K562 (cell line): ENCODE data around the gene MXRA7. TPM values are rescaled to one million over a fixed set of nuclear protein-coding genes. Genes with fewer than 3 reads are reported as not detected.
A peak's percentile ranks its signal among the peaks of the same experiment; 100 is the strongest.

Source experiments
- BCL6 ChIP-seq: fragments of 250-450 bp; sonication (Bioruptor Pico); IDR thresholded peaks from 2 replicates; pipeline ENCODE4 v1.4.0; 2020
- EWSR1 ChIP-seq: fragments of 450-650 bp; IDR thresholded peaks from 2 replicates; pipeline ENCODE4 v1.6.1; 2018; ENCODE audit warnings: borderline replicate concordance, mild to moderate bottlenecking, low read depth, moderate library complexity; ENCODE audit not compliant: partially characterized antibody
- MCM2 ChIP-seq: fragments of 450-650 bp; IDR thresholded peaks from 2 replicates; pipeline ENCODE4 v1.6.1; 2017; ENCODE audit warnings: low read depth, mild to moderate bottlenecking
- MEF2A ChIP-seq: IDR thresholded peaks from 2 replicates; pipeline ENCODE4 v1.6.1; 2011; ENCODE audit warnings: low read depth, mild to moderate bottlenecking, low read length, moderate library complexity; ENCODE audit not compliant: control insufficient read depth
- NFXL1 ChIP-seq: fragments of 450-650 bp; formaldehyde crosslinking; IDR thresholded peaks from 2 replicates; pipeline ENCODE4 v1.4.0; 2021; ENCODE audit warnings: mild to moderate bottlenecking
- NR0B1 ChIP-seq: fragments of 450-650 bp; IDR thresholded peaks from one replicate; pipeline ENCODE4 v1.6.1; 2018; ENCODE audit warnings: mild to moderate bottlenecking, moderate library complexity; ENCODE audit not compliant: partially characterized antibody
- PCBP1 ChIP-seq: fragments of 200-400 bp; formaldehyde crosslinking; IDR thresholded peaks from 2 replicates; pipeline ENCODE4 v1.6.1; 2018; ENCODE audit warnings: mild to moderate bottlenecking, low read depth, low read length; ENCODE audit not compliant: poor library complexity, severe bottlenecking
- PKNOX1 ChIP-seq: fragments of 450-650 bp; IDR thresholded peaks from 2 replicates; pipeline ENCODE4 v1.6.1; 2016
- POLR3A ChIP-seq: IDR thresholded peaks from 2 replicates; pipeline ENCODE4 v1.6.1; 2011; ENCODE audit warnings: borderline replicate concordance, mild to moderate bottlenecking, moderate library complexity; ENCODE audit not compliant: insufficient read length, insufficient read depth; ENCODE audit errors: extremely low read depth
- RAD51 ChIP-seq: fragments of 450-650 bp; IDR thresholded peaks from 2 replicates; pipeline ENCODE4 v1.7.1; 2016; ENCODE audit warnings: low read depth, mild to moderate bottlenecking, borderline replicate concordance
- TARDBP ChIP-seq: fragments of 450-650 bp; IDR thresholded peaks from 2 replicates; pipeline ENCODE4 v1.6.1; 2016
- ZMIZ1 ChIP-seq, 2 experiments: fragments of 150-350 bp in 1 of 2; IDR thresholded peaks; 2 replicates each; pipeline ENCODE4 v1.6.1; 2012 to 2016; ENCODE audit warnings: low read depth in 2 of 2, low read length in 2 of 2, mild to moderate bottlenecking in 1 of 2, moderate library complexity in 1 of 2
- ZNF277 ChIP-seq: fragments of 250-450 bp; sonication (Bioruptor Pico); IDR thresholded peaks from 2 replicates; pipeline ENCODE4 v1.8.0; 2022; ENCODE audit warnings: inconsistent platforms, mild to moderate bottlenecking, moderate library complexity, borderline replicate concordance
- ZNF354B ChIP-seq: fragments of 250-450 bp; sonication (Bioruptor Pico); IDR thresholded peaks from 2 replicates; pipeline ENCODE4 v1.4.0; 2020
- polyA plus RNA-seq, 8 experiments: library from polyadenylated mRNA; depleted of rRNA in 4 of 8; stranded (reverse) in 5 of 8; unstranded in 3 of 8; fragments of >200 nt; fragmentation: Nextera tagmentation in 2 of 8; fragmentation: Illumina TruSeq in 1 of 8; extraction: Ambion mirVana in 2 of 8; extraction: Trizol in 1 of 8; gene quantifications; 2 replicates each; pipeline versions ENCODE4 v1.2.1 to v1.2.3, GENCODE V29; 2011 to 2014; ENCODE audit warnings: inconsistent platforms in 1 of 8, missing spikeins in 1 of 8
- total RNA-seq, 7 experiments: library from RNA; depleted of rRNA in 6 of 7; stranded (reverse); fragments of >200 nt in 6 of 7; fragmentation: Illumina TruSeq in 2 of 7; extraction: Trizol in 2 of 7; gene quantifications; 2 replicates each; pipeline versions ENCODE4 v1.2.1 to v1.2.3, GENCODE V29; 2011 to 2021; ENCODE audit warnings: low replicate concordance in 1 of 7

MXRA7 gene
- total and polyA plus RNA-seq, 9 of the 15 experiments (the other 6 are each of a cell fraction or from before 2014, with no cell fraction given): 2.6 to 38.4 (median 14.3) TPM

- TF ChIP-seq ZMIZ1 (IDR thresholded peaks at IDR 0.05; ENCODE audit: low read depth in 2 of 2, low read length in 2 of 2): no peak
- TF ChIP-seq MEF2A: no peak
- TF ChIP-seq PCBP1: no peak
- peak; percentile 35; the same call in 1 of the 2 replicates for TF ChIP-seq PKNOX1
- TF ChIP-seq ZNF277: no peak
- TF ChIP-seq MCM2: peak; percentile 55; the same call in 1 of the 2 replicates
- TF ChIP-seq POLR3A: peak; percentile 33
- TF ChIP-seq RAD51: 0 out of 2 replicates have a peak, but pooled peaks have one; percentile 15
- TF ChIP-seq NFXL1 (CRISPR knock-in tag): no peak
- TF ChIP-seq BCL6 (CRISPR knock-in tag): no peak
- TF ChIP-seq NR0B1: no peak
- TF ChIP-seq TARDBP: no peak
- TF ChIP-seq EWSR1: no peak
- no peak for TF ChIP-seq ZNF354B (CRISPR knock-in tag)
Measured at GRCh38 chr17:76667786-76668453, 42.8 kb downstream of the MXRA7 start (continued).
